GM18498 (cell line): ENCODE measurements around the gene CAMTA1.

ENCODE experiments used
- ATAC-seq: cut with Tn5 transposase; IDR thresholded peaks from one replicate; pipeline ENCODE4 v1.9.1; 2021; ENCODE audit warnings: mild to moderate bottlenecking, moderate library complexity; ENCODE audit not compliant: unreplicated experiment

The CAMTA1 gene

GRCh38 chr1:7436056-7437005 is 651.1 kb downstream of the CAMTA1 start:
- no peak for ATAC-seq

GRCh38 chr1:7437036-7437435 is 651.8 kb downstream of the CAMTA1 start:
- no peak for ATAC-seq

DNA sequence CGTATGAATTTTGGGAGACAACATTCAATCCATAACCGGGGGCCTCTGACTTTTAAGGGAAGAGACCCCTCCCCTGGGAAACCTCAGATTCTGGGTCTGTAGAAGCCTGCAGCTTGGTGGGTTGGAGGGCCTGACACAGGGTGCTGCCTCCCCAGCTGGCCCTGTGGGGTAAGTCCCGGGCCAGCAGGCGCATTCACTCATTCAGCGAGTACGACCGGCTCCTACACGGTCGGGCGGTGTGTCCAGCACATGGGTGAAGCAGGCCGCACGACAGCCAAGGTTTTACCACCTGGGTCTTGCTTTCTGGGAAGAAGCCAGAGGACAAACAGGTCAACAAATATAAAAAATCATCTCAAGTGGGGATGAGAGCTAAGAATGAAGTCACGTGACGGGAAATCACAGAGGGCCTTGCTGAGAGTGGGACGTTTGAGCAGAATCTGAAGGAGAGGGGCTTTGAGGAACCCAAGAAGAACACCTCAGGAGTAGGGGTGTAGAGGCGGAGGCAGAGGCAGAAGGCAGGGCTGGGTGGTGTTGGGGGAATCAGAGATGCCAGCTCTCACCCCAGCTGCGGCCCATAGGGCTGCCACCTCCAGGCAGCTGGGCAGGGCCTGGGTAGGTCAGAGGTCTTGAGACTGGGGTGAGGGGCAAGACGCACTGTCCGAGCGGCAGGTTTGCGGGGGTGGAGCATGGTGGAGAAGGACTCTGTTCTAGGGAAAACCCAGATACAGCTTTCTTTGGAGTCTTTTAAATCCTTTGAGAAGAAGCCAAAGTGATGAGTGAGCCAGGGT is 652.5 kb downstream of the CAMTA1 start:
- ATAC-seq = no peak

DNA sequence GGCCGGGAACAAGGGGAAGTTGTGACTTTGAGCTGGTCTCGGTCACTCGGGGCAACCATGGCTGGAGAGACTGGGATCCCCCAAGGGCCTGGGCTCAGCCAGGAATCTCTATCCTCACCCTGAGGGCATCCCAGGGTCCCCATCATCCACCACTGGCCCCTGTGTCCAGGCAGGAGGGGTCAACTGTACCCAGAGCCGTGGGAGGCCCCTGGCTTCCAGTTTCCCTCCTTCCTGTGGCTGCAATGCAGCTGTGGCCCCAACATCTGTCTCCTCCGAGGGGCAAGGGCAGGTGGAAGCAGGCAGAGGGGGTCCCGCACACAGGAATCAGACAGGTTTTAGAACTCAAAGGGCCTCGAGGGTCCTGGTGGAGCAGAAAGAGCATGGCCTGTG is 653.1 kb downstream of the CAMTA1 start:
- no peak for ATAC-seq

GRCh38 chr1:7438921-7439655 is 653.8 kb downstream of the CAMTA1 start:
- no peak for ATAC-seq

GRCh38 chr1:7440154-7440553 is 654.9 kb downstream of the CAMTA1 start:
- ATAC-seq = no peak

- ATAC-seq = no peak
Observed at GRCh38 chr1:7441143-7441841, 656.0 kb downstream of the CAMTA1 start.

- ATAC-seq = no peak
Observed at GRCh38 chr1:7442036-7442435, 656.8 kb downstream of the CAMTA1 start.

GRCh38 chr1:7442918-7443317 is 657.7 kb downstream of the CAMTA1 start:
- no peak for ATAC-seq

- ATAC-seq = no peak
Observed at GRCh38 chr1:7444363-7444762, 659.1 kb downstream of the CAMTA1 start.

DNA sequence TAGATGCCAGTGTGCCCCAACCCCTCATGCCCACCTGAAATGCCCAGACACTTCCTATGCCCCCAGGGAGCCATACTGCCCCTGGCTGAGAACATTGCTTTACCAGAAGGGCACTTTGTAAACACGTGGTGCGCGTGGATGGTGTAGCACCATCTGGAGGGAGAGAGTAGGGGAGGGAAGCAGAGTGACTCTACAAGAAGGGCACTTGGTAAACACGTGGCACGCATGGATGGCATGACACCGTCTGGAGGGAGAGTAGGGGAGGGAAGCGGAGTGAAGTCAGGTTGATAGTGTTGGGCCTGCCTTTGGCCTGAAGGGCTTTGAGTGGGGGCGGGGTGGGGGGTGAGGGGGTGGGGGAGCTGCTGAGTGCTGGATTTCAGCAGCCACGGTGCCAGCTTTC is 661.8 kb downstream of the CAMTA1 start:
- ATAC-seq = no peak

DNA sequence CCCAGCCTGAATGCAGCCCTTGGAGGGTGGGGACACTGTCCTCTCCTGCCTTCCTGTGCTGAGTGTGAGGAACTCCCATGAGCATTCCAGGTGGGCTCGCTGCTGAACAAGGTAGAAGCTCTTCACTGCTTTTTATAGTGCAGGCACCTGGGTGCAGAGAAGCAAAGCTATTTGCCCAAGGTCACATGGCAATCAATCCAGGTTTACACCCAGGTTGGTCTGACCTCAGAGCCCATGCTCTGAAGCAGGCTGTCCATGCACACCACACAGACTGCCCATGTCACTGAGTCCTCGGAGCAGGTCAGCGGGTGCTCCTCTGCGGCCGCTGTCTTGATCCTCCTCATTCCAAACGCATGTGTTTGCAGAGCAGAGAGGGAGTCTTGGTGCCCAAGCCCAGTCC is 662.5 kb downstream of the CAMTA1 start:
- no peak for ATAC-seq

DNA sequence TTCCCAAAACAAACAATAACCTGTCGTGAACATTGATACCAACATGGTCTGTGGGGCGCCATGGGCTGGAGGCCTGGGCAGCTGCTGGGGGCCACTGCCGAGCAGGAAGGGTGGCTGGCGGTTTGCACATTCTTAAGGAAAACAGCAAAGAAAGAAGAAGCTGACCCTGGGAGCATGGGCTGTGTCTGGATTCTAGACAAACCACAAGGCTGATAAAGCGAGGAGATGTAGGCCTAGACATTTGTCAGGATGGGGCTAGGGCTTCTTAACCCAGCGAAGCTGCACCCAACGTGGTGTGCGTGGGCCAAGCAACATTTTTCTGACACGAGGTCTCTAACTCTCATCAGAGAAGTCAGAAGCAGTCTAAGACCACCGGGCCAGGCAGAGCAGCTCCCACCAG is 663.7 kb downstream of the CAMTA1 start:
- no peak for ATAC-seq

- ATAC-seq = no peak
Observed at GRCh38 chr1:7449750-7450149, 664.5 kb downstream of the CAMTA1 start.

DNA sequence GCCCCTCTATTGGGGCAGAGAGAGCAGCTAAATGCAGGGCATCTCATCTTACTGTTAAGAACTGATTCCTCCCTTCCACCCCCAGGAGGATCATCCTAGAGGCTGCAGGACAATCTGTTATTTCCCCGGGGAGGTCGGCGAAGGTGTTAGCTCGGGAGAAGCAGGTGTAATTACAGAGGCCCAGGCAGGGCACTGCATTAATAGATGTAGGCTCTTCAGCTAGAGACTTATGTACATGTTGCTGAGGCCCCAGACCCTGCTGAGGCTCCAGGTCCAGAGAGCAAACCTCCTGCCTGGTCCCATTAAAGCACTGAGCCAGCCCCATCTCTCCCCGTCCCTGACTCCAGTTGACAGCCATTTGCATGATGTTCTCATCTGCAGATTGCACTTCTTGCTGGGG is 665.6 kb downstream of the CAMTA1 start:
- ATAC-seq = no peak

DNA sequence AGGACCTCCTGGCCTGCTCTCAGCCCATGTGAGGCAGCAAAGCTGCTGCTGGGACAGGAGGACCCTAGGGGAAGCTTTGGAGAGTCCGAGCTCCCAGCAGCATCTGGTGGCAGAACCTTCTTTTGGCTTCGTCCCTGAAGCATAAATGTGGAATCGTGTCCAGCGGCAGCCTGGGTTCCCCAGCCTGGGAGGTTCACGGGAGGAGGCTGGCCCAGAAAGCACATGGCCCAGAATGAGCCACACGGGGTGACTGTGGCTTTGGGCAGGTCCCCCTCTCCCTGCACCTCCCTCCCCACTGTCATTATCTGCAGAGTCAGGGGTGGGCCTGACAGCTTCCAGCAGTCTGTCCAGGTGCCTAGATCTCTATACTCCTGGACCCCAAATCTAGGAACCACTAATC is 667.8 kb downstream of the CAMTA1 start:
- no peak for ATAC-seq

DNA sequence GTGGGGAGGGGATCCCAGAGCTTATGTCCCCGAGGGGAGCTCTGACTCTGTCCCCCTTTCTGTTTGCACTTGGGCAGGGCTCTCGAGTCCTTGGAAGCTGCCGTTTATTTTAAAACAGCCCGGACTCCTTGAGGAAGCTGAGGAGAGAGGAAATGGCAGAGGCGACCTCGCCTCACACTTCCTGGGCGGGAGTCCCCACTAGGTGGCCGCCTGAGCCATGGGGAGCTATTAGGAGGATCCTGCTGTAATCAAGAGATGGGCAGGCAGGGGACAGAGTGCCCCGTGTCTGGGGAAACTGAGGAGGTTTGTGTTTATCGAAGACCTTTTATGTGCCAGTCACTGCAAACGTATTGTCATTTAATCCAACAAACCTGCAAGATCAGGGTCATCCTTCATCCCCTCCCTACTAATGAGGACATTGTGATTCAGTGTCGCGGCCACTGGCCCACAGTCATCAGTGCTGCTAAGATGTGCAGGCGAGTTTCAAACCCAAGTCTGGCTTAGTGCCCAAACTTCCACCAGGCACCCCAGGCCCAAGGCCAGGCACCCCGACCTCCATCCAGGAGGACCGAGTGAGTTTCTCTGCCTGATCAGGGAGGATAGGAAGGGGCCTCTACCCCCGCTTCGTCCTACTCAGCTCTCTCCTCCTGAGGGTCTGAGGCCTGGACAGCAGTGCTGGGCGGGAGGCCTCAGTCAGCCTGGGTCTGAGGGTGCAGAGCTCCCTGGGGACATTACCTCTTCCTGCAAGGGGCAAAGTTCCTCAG is 669.0 kb downstream of the CAMTA1 start:
- no peak for ATAC-seq

- no peak for ATAC-seq
Observed at GRCh38 chr1:7454895-7455784, 669.9 kb downstream of the CAMTA1 start.
